SK-N-SH treated with all-trans-retinoic acid at 6 μM for 48 hours (cell line): ENCODE results near the gene BRD2.

ENCODE experiments used
- ZFP3 ChIP-seq: fragments of 250-450 bp; sonication (Bioruptor Pico); IDR thresholded peaks from 2 replicates; pipeline ENCODE4 v1.5.0; 2020; ENCODE audit warnings: mild to moderate bottlenecking, moderate library complexity
- ZFP30 ChIP-seq: fragments of 450-650 bp; formaldehyde crosslinking; IDR thresholded peaks from 2 replicates; pipeline ENCODE4 v1.5.0; 2022; ENCODE audit warnings: mild to moderate bottlenecking, moderate library complexity
- TF ChIP-seq, protein P1 (sequence below): fragments of 250-450 bp; sonication (Bioruptor Pico); IDR thresholded peaks from 2 replicates; pipeline ENCODE4 v1.8.0; 2020; ENCODE audit warnings: mild to moderate bottlenecking, moderate library complexity, borderline replicate concordance

DNA sequence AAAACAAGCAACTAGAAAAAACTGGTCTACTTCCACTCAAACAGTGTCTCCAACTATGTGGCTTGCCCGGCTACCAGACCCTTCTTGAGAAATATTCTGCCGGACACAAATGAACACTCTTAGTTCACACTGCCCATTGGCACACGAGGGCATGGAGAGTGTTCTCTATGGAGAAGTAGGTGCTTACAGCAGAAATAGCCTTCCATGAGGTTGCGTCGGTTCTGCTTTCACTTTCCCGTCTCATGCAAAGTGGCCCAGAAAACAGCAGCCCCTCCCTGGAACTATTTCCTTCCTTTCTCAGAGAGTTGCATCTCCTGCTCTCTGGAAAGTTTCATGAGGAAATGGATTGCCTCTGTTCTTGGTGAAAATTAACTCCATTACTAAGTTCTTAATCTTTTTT lies 50.5 kb downstream of the BRD2 start:
- TF ChIP-seq ZFP3 (CRISPR knock-in tag) = no peak
- TF ChIP-seq, protein P1, sequence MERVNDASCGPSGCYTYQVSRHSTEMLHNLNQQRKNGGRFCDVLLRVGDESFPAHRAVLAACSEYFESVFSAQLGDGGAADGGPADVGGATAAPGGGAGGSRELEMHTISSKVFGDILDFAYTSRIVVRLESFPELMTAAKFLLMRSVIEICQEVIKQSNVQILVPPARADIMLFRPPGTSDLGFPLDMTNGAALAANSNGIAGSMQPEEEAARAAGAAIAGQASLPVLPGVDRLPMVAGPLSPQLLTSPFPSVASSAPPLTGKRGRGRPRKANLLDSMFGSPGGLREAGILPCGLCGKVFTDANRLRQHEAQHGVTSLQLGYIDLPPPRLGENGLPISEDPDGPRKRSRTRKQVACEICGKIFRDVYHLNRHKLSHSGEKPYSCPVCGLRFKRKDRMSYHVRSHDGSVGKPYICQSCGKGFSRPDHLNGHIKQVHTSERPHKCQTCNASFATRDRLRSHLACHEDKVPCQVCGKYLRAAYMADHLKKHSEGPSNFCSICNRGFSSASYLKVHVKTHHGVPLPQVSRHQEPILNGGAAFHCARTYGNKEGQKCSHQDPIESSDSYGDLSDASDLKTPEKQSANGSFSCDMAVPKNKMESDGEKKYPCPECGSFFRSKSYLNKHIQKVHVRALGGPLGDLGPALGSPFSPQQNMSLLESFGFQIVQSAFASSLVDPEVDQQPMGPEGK (CRISPR knock-in tag) = no peak
- TF ChIP-seq ZFP30 (CRISPR knock-in tag) = no peak
